K562 (cell line): ENCODE measurements around the gene TUBB6. TPM values are rescaled to one million over a fixed set of nuclear protein-coding genes. Genes with fewer than 3 reads are reported as not detected.

Experiments used
- ADNP ChIP-seq: fragments of 200-800 bp; sonication (Bioruptor generic); IDR thresholded peaks from 2 replicates; pipeline ENCODE4 v1.6.1; 2016; ENCODE audit warnings: missing genetic modification characterization, missing compliant biosample characterization
- ATF1 ChIP-seq, 2 experiments: fragments of 450-650 bp in 1 of 2; IDR thresholded peaks; 2 replicates each; pipeline ENCODE4 v1.6.1; 2016; ENCODE audit warnings: missing compliant biosample characterization in 1 of 2, missing genetic modification characterization in 1 of 2
- BRD4 ChIP-seq: fragments of 200-600 bp; sonication (generic); IDR thresholded peaks from 2 replicates; pipeline ENCODE4 v1.6.1; 2017; ENCODE audit warnings: inconsistent platforms
- CBFA2T3 ChIP-seq: fragments of 450-650 bp; IDR thresholded peaks from 2 replicates; pipeline ENCODE4 v1.6.1; 2017
- HNRNPUL1 ChIP-seq: fragments of 200-400 bp; formaldehyde crosslinking; IDR thresholded peaks from 2 replicates; pipeline ENCODE4 v1.6.1; 2017; ENCODE audit warnings: low read length
- JUN ChIP-seq, 2 experiments: sonication (generic) in 1 of 2; formaldehyde crosslinking in 1 of 2; IDR thresholded peaks; 2 replicates each; pipeline versions ENCODE4 v1.6.1 to v1.8.0; 2012 to 2022; ENCODE audit warnings: borderline replicate concordance in 2 of 2, mild to moderate bottlenecking in 2 of 2, improper control_type of control experiment in 1 of 2, low read depth in 1 of 2, low read length in 1 of 2, missing genetic modification reagents in 1 of 2
- KLF13 ChIP-seq: fragments of 450-650 bp; IDR thresholded peaks from 2 replicates; pipeline ENCODE4 v1.6.1; 2016; ENCODE audit warnings: missing genetic modification characterization, low read depth, mild to moderate bottlenecking, missing compliant biosample characterization, moderate library complexity, borderline replicate concordance
- LEF1 ChIP-seq: fragments of 450-650 bp; IDR thresholded peaks from 2 replicates; pipeline ENCODE4 v1.6.1; 2016; ENCODE audit warnings: mild to moderate bottlenecking
- MECOM ChIP-seq: fragments of 250-450 bp; sonication (Bioruptor Pico); IDR thresholded peaks from 2 replicates; pipeline ENCODE4 v1.8.0; 2022; ENCODE audit warnings: inconsistent platforms
- PML ChIP-seq: IDR thresholded peaks from 2 replicates; pipeline ENCODE4 v1.6.1; 2012; ENCODE audit warnings: low read length, inconsistent platforms
- POLR2G ChIP-seq: fragments of 200-400 bp; formaldehyde crosslinking; IDR thresholded peaks from 2 replicates; pipeline ENCODE4 v1.6.1; 2017; ENCODE audit warnings: low read depth, mild to moderate bottlenecking, antibody characterized with exemption, low read length, moderate library complexity
- RREB1 ChIP-seq: fragments of 250-450 bp; sonication (Bioruptor Pico); IDR thresholded peaks from 2 replicates; pipeline ENCODE4 v1.4.0; 2020
- SMAD4 ChIP-seq: fragments of 250-450 bp; sonication (Bioruptor Pico); conservative IDR thresholded peaks from 2 replicates; pipeline ENCODE4 v1.8.0; 2021; ENCODE audit warnings: inconsistent platforms, mild to moderate bottlenecking, moderate library complexity
- SP2 ChIP-seq: IDR thresholded peaks from 2 replicates; pipeline ENCODE4 v1.6.1; 2011; ENCODE audit warnings: mild to moderate bottlenecking, low read depth, low read length, moderate library complexity; ENCODE audit not compliant: poor library complexity, severe bottlenecking; ENCODE audit errors: extremely low read depth
- ZKSCAN3 ChIP-seq: fragments of 250-450 bp; sonication (Bioruptor Pico); IDR thresholded peaks from 2 replicates; pipeline ENCODE4 v1.4.0; 2020
- ZNF655 ChIP-seq: fragments of 250-450 bp; sonication (Bioruptor Pico); IDR thresholded peaks from 2 replicates; pipeline ENCODE4 v1.5.0; 2021
- ZNF668 ChIP-seq: fragments of 250-450 bp; sonication (Bioruptor Pico); IDR thresholded peaks from 2 replicates; pipeline ENCODE4 v1.8.0; 2022; ENCODE audit warnings: mild to moderate bottlenecking, inconsistent platforms
- polyA plus RNA-seq, 8 experiments: library from polyadenylated mRNA; depleted of rRNA in 4 of 8; stranded (reverse) in 5 of 8; unstranded in 3 of 8; fragments of >200 nt; fragmentation: Nextera tagmentation in 2 of 8; fragmentation: Illumina TruSeq in 1 of 8; extraction: Ambion mirVana in 2 of 8; extraction: Trizol in 1 of 8; gene quantifications; 2 replicates each; pipeline versions ENCODE4 v1.2.1 to v1.2.3, GENCODE V29; 2011 to 2014; ENCODE audit warnings: inconsistent platforms in 1 of 8, missing spikeins in 1 of 8
- total RNA-seq, 7 experiments: library from RNA; depleted of rRNA in 6 of 7; stranded (reverse); fragments of >200 nt in 6 of 7; fragmentation: Illumina TruSeq in 2 of 7; extraction: Trizol in 2 of 7; gene quantifications; 2 replicates each; pipeline versions ENCODE4 v1.2.1 to v1.2.3, GENCODE V29; 2011 to 2021; ENCODE audit warnings: low replicate concordance in 1 of 7
- TF ChIP-seq, protein P1 (sequence below): fragments of 250-450 bp; sonication (Bioruptor Pico); IDR thresholded peaks from 2 replicates; pipeline ENCODE4 v1.4.0; 2020; ENCODE audit warnings: mild to moderate bottlenecking, moderate library complexity, borderline replicate concordance

The TUBB6 gene
- total and polyA plus RNA-seq, 9 of the 15 experiments (the other 6 are each of a cell fraction or from before 2014, with no cell fraction given) = 43.9 to 404 (median 81.1) TPM

DNA sequence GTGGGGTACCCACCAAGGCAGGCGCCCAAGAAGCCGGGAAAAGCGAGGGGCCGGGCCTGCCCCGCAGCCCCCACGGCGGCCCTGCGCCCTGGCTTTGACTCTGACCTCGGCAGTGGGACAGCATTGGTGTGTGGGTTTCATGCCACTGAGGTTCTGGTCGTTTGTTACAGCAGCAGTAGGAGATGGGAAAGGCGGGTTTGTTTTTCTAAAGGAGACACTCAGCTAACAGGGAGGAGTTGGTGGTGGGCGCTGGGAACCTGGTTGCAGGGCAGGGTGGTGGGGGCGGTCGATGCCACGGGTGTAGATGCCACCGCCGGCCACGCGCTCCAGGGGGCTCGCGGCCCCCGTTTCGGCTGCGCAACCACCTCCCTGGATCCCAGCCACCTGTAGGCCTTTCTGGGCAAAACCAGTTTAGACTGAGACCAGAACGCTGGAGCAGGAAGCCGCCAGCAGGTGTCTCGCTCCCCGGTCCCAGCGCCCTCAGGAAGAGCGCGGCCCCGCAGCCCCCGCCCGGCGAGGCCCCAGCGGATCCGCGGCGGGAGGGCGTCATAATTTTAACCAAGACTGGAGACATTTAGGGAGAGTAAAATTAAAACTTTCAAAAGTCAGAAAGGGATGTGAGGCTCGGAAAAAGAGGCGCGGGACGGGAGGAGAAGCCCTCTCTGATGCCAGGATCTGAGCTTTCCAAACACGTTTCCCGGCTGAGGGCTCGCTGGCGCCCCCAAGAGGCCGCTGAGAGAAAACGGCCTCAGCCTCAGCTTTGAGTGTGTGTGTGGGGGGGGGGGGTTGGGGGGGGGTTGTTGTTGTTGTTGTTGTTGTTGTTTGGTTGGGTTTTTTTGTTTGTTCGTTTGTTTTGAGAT, 36.4 kb upstream of the TUBB6 start (continued):
- TF ChIP-seq RREB1 (CRISPR knock-in tag) (0 out of 2 replicates have a peak, but pooled peaks have one; percentile 34), KLF13 (tag) (no peak), ADNP (tag) (peak; percentile 70; the same call in 1 of the 2 replicates), POLR2G (peak; percentile 87), SP2 (no peak), ATF1 (CRISPR knock-in tag; IDR thresholded peaks at IDR 0.05) (no peak), ATF1 (tag; IDR thresholded peaks at IDR 0.05) (peak; percentile 30; the same call in 1 of the 2 replicates), ZNF655 (no peak), MECOM (CRISPR knock-in tag) (no peak), JUN (IDR thresholded peaks at IDR 0.05; ENCODE audit: borderline replicate concordance, low read depth, low read length) (no peak), JUN (CRISPR knock-in tag; IDR thresholded peaks at IDR 0.05; ENCODE audit: borderline replicate concordance) (no peak), BRD4 (0 out of 2 replicates have a peak, but pooled peaks have one; percentile 34), HNRNPUL1 (no peak), PML (no peak), LEF1 (0 out of 2 replicates have a peak, but pooled peaks have one; percentile 43), CBFA2T3 (no peak), SMAD4 (peak; percentile 70), ZNF668 (CRISPR knock-in tag) (no peak), ZKSCAN3 (CRISPR knock-in tag) (no peak)
- TF ChIP-seq, protein P1, sequence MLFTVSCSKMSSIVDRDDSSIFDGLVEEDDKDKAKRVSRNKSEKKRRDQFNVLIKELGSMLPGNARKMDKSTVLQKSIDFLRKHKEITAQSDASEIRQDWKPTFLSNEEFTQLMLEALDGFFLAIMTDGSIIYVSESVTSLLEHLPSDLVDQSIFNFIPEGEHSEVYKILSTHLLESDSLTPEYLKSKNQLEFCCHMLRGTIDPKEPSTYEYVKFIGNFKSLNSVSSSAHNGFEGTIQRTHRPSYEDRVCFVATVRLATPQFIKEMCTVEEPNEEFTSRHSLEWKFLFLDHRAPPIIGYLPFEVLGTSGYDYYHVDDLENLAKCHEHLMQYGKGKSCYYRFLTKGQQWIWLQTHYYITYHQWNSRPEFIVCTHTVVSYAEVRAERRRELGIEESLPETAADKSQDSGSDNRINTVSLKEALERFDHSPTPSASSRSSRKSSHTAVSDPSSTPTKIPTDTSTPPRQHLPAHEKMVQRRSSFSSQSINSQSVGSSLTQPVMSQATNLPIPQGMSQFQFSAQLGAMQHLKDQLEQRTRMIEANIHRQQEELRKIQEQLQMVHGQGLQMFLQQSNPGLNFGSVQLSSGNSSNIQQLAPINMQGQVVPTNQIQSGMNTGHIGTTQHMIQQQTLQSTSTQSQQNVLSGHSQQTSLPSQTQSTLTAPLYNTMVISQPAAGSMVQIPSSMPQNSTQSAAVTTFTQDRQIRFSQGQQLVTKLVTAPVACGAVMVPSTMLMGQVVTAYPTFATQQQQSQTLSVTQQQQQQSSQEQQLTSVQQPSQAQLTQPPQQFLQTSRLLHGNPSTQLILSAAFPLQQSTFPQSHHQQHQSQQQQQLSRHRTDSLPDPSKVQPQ (CRISPR knock-in tag) = no peak
